Lower lobe of right lung (tissue), 2 donors: Measurements from ENCODE around the gene DPP6. TPM values are rescaled to one million over a fixed set of nuclear protein-coding genes. Genes with fewer than 3 reads are reported as not detected.

Experiments
- ATAC-seq, 2 donors: fragments of 200-7000 bp; cut with Tn5 transposase; one replicate each; pipeline ENCODE4 v1.9.1; 2020 to 2022; ENCODE audit warnings: mild to moderate bottlenecking in 2 of 2, moderate library complexity in 2 of 2
- DNase-seq: peaks from one replicate; pipeline ENCODE4 v3.0.0-alpha.2; 2020
- H3K27ac ChIP-seq: fragments of 200-600 bp; one replicate; pipeline ENCODE4 v1.8.0; 2022
- H3K27me3 ChIP-seq: fragments of 200-600 bp; one replicate; pipeline ENCODE4 v1.8.0; 2022; ENCODE audit warnings: low read depth
- H3K36me3 ChIP-seq: fragments of 200-600 bp; one replicate; pipeline ENCODE4 v1.8.0; 2022; ENCODE audit warnings: mild to moderate bottlenecking
- H3K4me1 ChIP-seq: fragments of 200-600 bp; one replicate; pipeline ENCODE4 v1.8.0; 2022
- H3K4me3 ChIP-seq: fragments of 200-600 bp; one replicate; pipeline ENCODE4 v1.8.0; 2022; ENCODE audit warnings: mild to moderate bottlenecking
- H3K9me3 ChIP-seq: fragments of 200-600 bp; one replicate; pipeline ENCODE4 v1.8.0; 2022
- CTCF ChIP-seq: fragments of 200-600 bp; IDR thresholded peaks from one replicate; pipeline ENCODE4 v1.8.0; 2022; ENCODE audit warnings: antibody characterized with exemption, mild to moderate bottlenecking
- intact Hi-C: fragments of 100-400 bp; cut with DNase I; formaldehyde crosslinking; loops from one replicate; pipeline ENCODE4 v1.11.0; 2022
- total RNA-seq: library from RNA; stranded (reverse); fragmentation: NEBNext Ultra II Directional; extraction: Animal tissue kit (Norgen Biotek cat#: 25700); gene quantifications from one replicate; pipeline ENCODE4 v1.2.1, GENCODE V29; 2021
- donor health status: DM: no; HTN: yes; CAD: no; lungs with severe emphysema.

The DPP6 gene
- total RNA-seq, 1 donor from 2014 or later = 0.71 TPM

- intact Hi-C loops = no loop called here
- DNase-seq = no peak
- H3K36me3 ChIP-seq = no peaks in the 10 kb centered on the region
Observed at GRCh38 chr7:154861589-154861988, 809.4 kb downstream of the DPP6 start.

GRCh38 chr7:154862153-154862791, 810.1 kb downstream of the DPP6 start:
- Histone ChIP-seq H3K36me3 (no peaks in the 10 kb centered on the region), H3K4me1 (no peaks in the 10 kb centered on the region), H3K4me3 (no peak overlapping the region), H3K9me3 (no peaks in the 10 kb centered on the region), H3K27ac (no peak overlapping the region), H3K27me3 (peaks cover 9% of the 10 kb centered on the region)
- intact Hi-C loops = no loop called here
- DNase-seq (no peak), ATAC-seq (no peak)
- TF ChIP-seq CTCF = no peak

More at GRCh38 chr7:154861589-154861988, 809.4 kb downstream of the DPP6 start:
- TF ChIP-seq CTCF = no peak
- H3K9me3 ChIP-seq = no peaks in the 10 kb centered on the region
- no peak for ATAC-seq
- no peaks in the 10 kb centered on the region for H3K4me1 ChIP-seq
- no peak overlapping the region for H3K4me3 ChIP-seq
- no peak overlapping the region for H3K27ac ChIP-seq
- H3K27me3 ChIP-seq = peaks cover 5% of the 10 kb centered on the region

GRCh38 chr7:154863766-154864522, 811.7 kb downstream of the DPP6 start:
- Histone ChIP-seq H3K27me3 (peaks cover 19% of the 10 kb centered on the region), H3K36me3 (no peaks in the 10 kb centered on the region), H3K4me3 (no peak overlapping the region), H3K4me1 (no peaks in the 10 kb centered on the region), H3K27ac (no peak overlapping the region), H3K9me3 (no peaks in the 10 kb centered on the region)
- DNase-seq (no peak), ATAC-seq (no peak)
- intact Hi-C loops = no loop called here
- TF ChIP-seq CTCF = no peak

- TF ChIP-seq CTCF = no peak
- H3K4me1 ChIP-seq = no peaks in the 10 kb centered on the region
- no peaks in the 10 kb centered on the region for H3K36me3 ChIP-seq
- ATAC-seq (no peak), DNase-seq (no peak)
- H3K4me3 ChIP-seq = no peak overlapping the region
- intact Hi-C loops = no loop called here
- H3K27me3 ChIP-seq = peaks cover 19% of the 10 kb centered on the region
- H3K9me3 ChIP-seq = no peaks in the 10 kb centered on the region
- no peak overlapping the region for H3K27ac ChIP-seq
Observed at GRCh38 chr7:154864523-154864891, 812.3 kb downstream of the DPP6 start.

- TF ChIP-seq CTCF = no peak
- H3K36me3 ChIP-seq = no peaks in the 10 kb centered on the region
Observed at GRCh38 chr7:154865984-154866685, 813.9 kb downstream of the DPP6 start.

More at GRCh38 chr7:154865984-154866685, 813.9 kb downstream of the DPP6 start:
- ATAC-seq = no peak
- H3K4me1 ChIP-seq = no peaks in the 10 kb centered on the region
- DNase-seq = no peak
- no peaks in the 10 kb centered on the region for H3K9me3 ChIP-seq
- intact Hi-C loops = no loop called here
- H3K27me3 ChIP-seq = peaks cover 19% of the 10 kb centered on the region
- H3K27ac ChIP-seq = no peak overlapping the region
- H3K4me3 ChIP-seq = no peak overlapping the region
